ENCODE measurements around the gene CNNM3.

GRCh38 chr2:96877631-96878092, 61.6 kb downstream of the CNNM3 start:
- TF ChIP-seq POLR2A (IDR thresholded peaks at IDR 0.05): no peak
- TF ChIP-seq CTCF (IDR thresholded peaks at IDR 0.05): no peak

Measured in lower leg skin (tissue), 3 donors.